Neural progenitor cell (in vitro differentiated cells): ENCODE data around the gene IL10RB. TPM values are rescaled to one million over a fixed set of nuclear protein-coding genes. Genes with fewer than 3 reads are reported as not detected.

Experiments
- DNase-seq: peaks from one replicate; pipeline ENCODE4 v3.0.0-alpha.2; 2016; ENCODE audit warnings: low spot score
- H2AFZ ChIP-seq: fragments of 200-600 bp; sonication (generic); replicated peaks from 2 replicates; pipeline ENCODE4 v1.6.1; 2016; ENCODE audit warnings: antibody characterized with exemption
- H3F3A ChIP-seq: fragments of 200-600 bp; sonication (generic); 2 replicates; pipeline ENCODE4 v1.6.1; 2016; ENCODE audit warnings: antibody characterized with exemption, low read depth
- H3K27ac ChIP-seq: fragments of 200-600 bp; sonication (generic); 2 replicates; pipeline ENCODE4 v1.5.1; 2016; ENCODE audit warnings: mild to moderate bottlenecking
- H3K27me3 ChIP-seq: fragments of 200-600 bp; sonication (generic); 2 replicates; pipeline ENCODE4 v1.6.1; 2016; ENCODE audit warnings: mild to moderate bottlenecking, moderate library complexity
- H3K36me3 ChIP-seq: fragments of 200-600 bp; sonication (generic); 2 replicates; pipeline ENCODE4 v1.5.1; 2016
- H3K4me1 ChIP-seq: fragments of 200-600 bp; sonication (generic); 2 replicates; pipeline ENCODE4 v1.6.1; 2016; ENCODE audit warnings: mixed run types
- H3K4me2 ChIP-seq: fragments of 200-600 bp; sonication (generic); 2 replicates; pipeline ENCODE4 v1.6.1; 2016
- H3K4me3 ChIP-seq: fragments of 200-600 bp; sonication (generic); 2 replicates; pipeline ENCODE4 v1.5.1; 2016
- H3K79me2 ChIP-seq: fragments of 200-600 bp; sonication (generic); 2 replicates; pipeline ENCODE4 v1.6.1; 2016; ENCODE audit warnings: low read depth
- H3K9ac ChIP-seq: fragments of 200-600 bp; sonication (generic); 2 replicates; pipeline ENCODE4 v1.6.1; 2016
- H3K9me3 ChIP-seq: fragments of 200-600 bp; sonication (generic); 2 replicates; pipeline ENCODE4 v1.5.1; 2016; ENCODE audit warnings: low read depth
- H4K20me1 ChIP-seq: fragments of 200-600 bp; sonication (generic); 2 replicates; pipeline ENCODE4 v1.6.1; 2016; ENCODE audit warnings: low read depth
- H3K27ac Mint-ChIP-seq: 3 replicates; pipeline ENCODE4 v1.8.0; 2021; ENCODE audit warnings: mixed read lengths
- H3K27me3 Mint-ChIP-seq: 2 replicates; pipeline ENCODE4 v1.8.0; 2022; ENCODE audit warnings: low read depth, mild to moderate bottlenecking, inconsistent platforms, moderate library complexity, mixed read lengths; ENCODE audit not compliant: insufficient read depth
- H3K36me3 Mint-ChIP-seq: 3 replicates; pipeline ENCODE4 v1.8.0; 2021; ENCODE audit warnings: mixed read lengths
- H3K4me1 Mint-ChIP-seq: 3 replicates; pipeline ENCODE4 v1.8.0; 2021; ENCODE audit warnings: mixed read lengths
- H3K4me3 Mint-ChIP-seq: 3 replicates; pipeline ENCODE4 v1.8.0; 2021; ENCODE audit warnings: mild to moderate bottlenecking, moderate library complexity, mixed read lengths
- H3K9me3 Mint-ChIP-seq: 3 replicates; pipeline ENCODE4 v1.8.0; 2020; ENCODE audit warnings: mixed read lengths
- CTCF ChIP-seq: fragments of 200-600 bp; sonication (generic); IDR thresholded peaks from 2 replicates; pipeline ENCODE4 v1.5.1; 2017; ENCODE audit warnings: antibody characterized with exemption, mild to moderate bottlenecking
- EZH2 ChIP-seq: fragments of 200-600 bp; sonication (generic); IDR thresholded peaks from 2 replicates; pipeline ENCODE4 v1.6.1; 2017; ENCODE audit warnings: antibody characterized with exemption, mild to moderate bottlenecking, moderate library complexity
- EZH2phosphoT487 ChIP-seq: fragments of 200-600 bp; sonication (generic); IDR thresholded peaks from 2 replicates; pipeline ENCODE4 v1.6.1; 2017; ENCODE audit warnings: antibody characterized with exemption
- total RNA-seq: library from RNA; depleted of rRNA; stranded (reverse); fragments of >200 nt; gene quantifications from 2 replicates; pipeline ENCODE4 v1.2.3, GENCODE V29; 2015; ENCODE audit warnings: low replicate concordance

Gene IL10RB
- total RNA-seq, 1 donor from 2014 or later = 3.1 TPM

- Histone ChIP-seq H3K4me2 (no peak overlapping the region), H3K36me3 (no peaks in the 10 kb centered on the region), H3K4me1 (peaks cover 14% of the 10 kb centered on the region), H3K9ac (no peak overlapping the region), H3K27me3 (no peaks in the 10 kb centered on the region), H3K27ac (no peak overlapping the region), H2AFZ (no peak overlapping the region), H3K79me2 (no peaks in the 10 kb centered on the region), H3F3A (peaks cover 19% of the 10 kb centered on the region), H3K9me3 (peaks cover 8% of the 10 kb centered on the region), H4K20me1 (no peaks in the 10 kb centered on the region), H3K4me3 (no peak overlapping the region)
- H3K36me3 Mint-ChIP-seq = peaks cover 2% of the 10 kb centered on the region
- no peak for TF ChIP-seq EZH2
- TF ChIP-seq EZH2phosphoT487 = no peak
- no peak for TF ChIP-seq CTCF
- no peak overlapping the region for H3K27ac Mint-ChIP-seq
- no peak for DNase-seq
- peaks cover 23% of the 10 kb centered on the region for H3K9me3 Mint-ChIP-seq
- no peaks in the 10 kb centered on the region for H3K4me1 Mint-ChIP-seq
- H3K27me3 Mint-ChIP-seq = peaks cover 15% of the 10 kb centered on the region
- H3K4me3 Mint-ChIP-seq = no peak overlapping the region
Observed at GRCh38 chr21:33313183-33313582, 47.0 kb downstream of the IL10RB start.

GRCh38 chr21:33313611-33314010 lies 47.4 kb downstream of the IL10RB start:
- peaks cover 15% of the 10 kb centered on the region for H3K27me3 Mint-ChIP-seq

GRCh38 chr21:33314111-33314510 lies 47.9 kb downstream of the IL10RB start:
- TF ChIP-seq CTCF (no peak), EZH2 (no peak), EZH2phosphoT487 (no peak)
- Histone ChIP-seq H3K4me2 (no peak overlapping the region), H4K20me1 (no peaks in the 10 kb centered on the region), H3K36me3 (no peaks in the 10 kb centered on the region), H3K27me3 (no peaks in the 10 kb centered on the region), H3F3A (peaks cover 19% of the 10 kb centered on the region), H3K4me3 (no peak overlapping the region), H3K27ac (no peak overlapping the region), H3K9me3 (peaks cover 8% of the 10 kb centered on the region), H3K79me2 (no peaks in the 10 kb centered on the region), H3K4me1 (peaks cover 14% of the 10 kb centered on the region), H3K9ac (no peak overlapping the region), H2AFZ (no peak overlapping the region)
- no peak for DNase-seq
- Mint-ChIP-seq H3K27me3 (peaks cover 15% of the 10 kb centered on the region), H3K27ac (no peak overlapping the region), H3K4me1 (no peaks in the 10 kb centered on the region), H3K9me3 (peaks cover 20% of the 10 kb centered on the region), H3K4me3 (no peak overlapping the region), H3K36me3 (peaks cover 2% of the 10 kb centered on the region)

More at GRCh38 chr21:33313611-33314010, 47.4 kb downstream of the IL10RB start:
- no peak for DNase-seq
- Mint-ChIP-seq H3K36me3 (peaks cover 2% of the 10 kb centered on the region), H3K27ac (no peak overlapping the region), H3K4me1 (no peaks in the 10 kb centered on the region), H3K4me3 (no peak overlapping the region), H3K9me3 (peaks cover 23% of the 10 kb centered on the region)
- no peak overlapping the region for H3K4me3 ChIP-seq
- H3K27me3 ChIP-seq = no peaks in the 10 kb centered on the region
- H2AFZ ChIP-seq = no peak overlapping the region
- H4K20me1 ChIP-seq = no peaks in the 10 kb centered on the region
- TF ChIP-seq CTCF (no peak), EZH2 (no peak), EZH2phosphoT487 (no peak)
- peaks cover 14% of the 10 kb centered on the region for H3K4me1 ChIP-seq
- no peak overlapping the region for H3K4me2 ChIP-seq
- no peaks in the 10 kb centered on the region for H3K36me3 ChIP-seq
- H3F3A ChIP-seq = peaks cover 19% of the 10 kb centered on the region
- peaks cover 8% of the 10 kb centered on the region for H3K9me3 ChIP-seq
- no peaks in the 10 kb centered on the region for H3K79me2 ChIP-seq
- H3K27ac ChIP-seq = no peak overlapping the region
- H3K9ac ChIP-seq = no peak overlapping the region
